SK-N-SH (cell line): ENCODE results near the gene USP40. TPM values are rescaled to one million over a fixed set of nuclear protein-coding genes. Genes with fewer than 3 reads are reported as not detected.

ENCODE experiments used
- CTCF ChIA-PET: fragments of 300-600, 350-600 bp; formaldehyde crosslinking; extraction: SDS; loops from one replicate; lab custom pipeline; 2021; lab: Yijun Ruan, JAX
- POLR2A ChIA-PET: fragments of 350-600 bp; sonication (Branson Sonifier 250); formaldehyde crosslinking; extraction: SDS; loops from one replicate; lab custom pipeline; 2020; ENCODE audit warnings: antibody characterized with exemption, inconsistent platforms; lab: Yijun Ruan, JAX
- DNase-seq: peaks from one replicate; pipeline ENCODE4 v3.0.0; 2012
- H2AFZ ChIP-seq: fragments of 200-600 bp; sonication (generic); 2 replicates; pipeline ENCODE4 v1.8.1; 2016; ENCODE audit warnings: antibody characterized with exemption, mild to moderate bottlenecking, low read depth
- H3F3A ChIP-seq: fragments of 200-600 bp; sonication (generic); replicated peaks from 2 replicates; pipeline ENCODE3; 2016; ENCODE audit warnings: antibody characterized with exemption, mild to moderate bottlenecking; ENCODE audit not compliant: insufficient read depth
- H3K27ac ChIP-seq, 2 experiments: fragments of 200-500 bp in 1 of 2; fragments of 200-600 bp in 1 of 2; sonication (Bioruptor generic) in 1 of 2; sonication (generic), shearing (Covaris generic) in 1 of 2; 2 replicates each; pipeline versions ENCODE4 v1.5.1 to v1.6.1; 2014 to 2016; ENCODE audit warnings: low read depth in 2 of 2, inconsistent platforms in 1 of 2, low read length in 1 of 2, mild to moderate bottlenecking in 1 of 2, mixed read lengths in 1 of 2
- H3K27me3 ChIP-seq: fragments of 200-600 bp; sonication (generic), shearing (Covaris generic); 2 replicates; pipeline ENCODE4 v1.6.1; 2016; ENCODE audit warnings: mixed run types; ENCODE audit not compliant: insufficient read depth
- H3K36me3 ChIP-seq, 2 experiments: fragments of 200-500 bp in 1 of 2; fragments of 200-600 bp in 1 of 2; sonication (Bioruptor generic) in 1 of 2; sonication (generic) in 1 of 2; replicated peaks in 1 of 2; 2 replicates each; pipeline versions ENCODE3 to v1.5.1; 2014 to 2016; ENCODE audit warnings: low read length in 1 of 2, mild to moderate bottlenecking in 1 of 2; ENCODE audit not compliant: insufficient read depth in 2 of 2, control insufficient read depth in 1 of 2
- H3K4me1 ChIP-seq, 2 experiments: fragments of 200-500 bp in 1 of 2; fragments of 200-600 bp in 1 of 2; sonication (Bioruptor generic) in 1 of 2; sonication (generic), shearing (Covaris generic) in 1 of 2; 2 replicates each; pipeline versions ENCODE4 v1.5.1 to v1.6.1; 2014 to 2016; ENCODE audit warnings: low read depth in 1 of 2, low read length in 1 of 2, mixed run types in 1 of 2; ENCODE audit not compliant: insufficient read depth in 2 of 2, control insufficient read depth in 1 of 2
- H3K4me2 ChIP-seq: fragments of 200-600 bp; sonication (generic), shearing (Covaris generic); 2 replicates; pipeline ENCODE4 v1.6.1; 2017; ENCODE audit warnings: mixed run types
- H3K4me3 ChIP-seq, 2 experiments: fragments of 200-500 bp in 1 of 2; fragments of 200-600 bp in 1 of 2; sonication (Bioruptor generic) in 1 of 2; sonication (generic), shearing (Covaris generic) in 1 of 2; 2 replicates each; pipeline versions ENCODE4 v1.5.1 to v1.8.1; 2014 to 2016; ENCODE audit warnings: low read depth in 2 of 2, inconsistent platforms in 1 of 2, low read length in 1 of 2, mild to moderate bottlenecking in 1 of 2, mixed read lengths in 1 of 2, moderate library complexity in 1 of 2
- H3K79me2 ChIP-seq: fragments of 200-600 bp; sonication (generic); 2 replicates; pipeline ENCODE4 v1.8.1; 2017; ENCODE audit warnings: mild to moderate bottlenecking; ENCODE audit not compliant: insufficient read depth
- H3K9ac ChIP-seq: fragments of 200-600 bp; sonication (generic); 2 replicates; pipeline ENCODE4 v1.6.1; 2017; ENCODE audit warnings: mixed run types
- H3K9me2 ChIP-seq: fragments of 200-600 bp; sonication (generic); 2 replicates; pipeline ENCODE4 v1.6.1; 2017; ENCODE audit warnings: mixed run types
- H3K9me3 ChIP-seq: fragments of 200-600 bp; sonication (generic); 2 replicates; pipeline ENCODE4 v1.6.1; 2017; ENCODE audit warnings: mixed run types, mild to moderate bottlenecking, moderate library complexity
- H4K20me1 ChIP-seq: fragments of 200-600 bp; sonication (generic); 2 replicates; pipeline ENCODE4 v1.6.1; 2017; ENCODE audit warnings: mild to moderate bottlenecking, mixed run types; ENCODE audit not compliant: insufficient read depth
- ELF1 ChIP-seq: IDR thresholded peaks from 2 replicates; pipeline ENCODE4 v1.4.0; 2012
- EP300 ChIP-seq, 2 experiments: IDR thresholded peaks; 2 replicates each; pipeline versions ENCODE4 v1.4.0 to v1.6.1; 2012; ENCODE audit warnings: borderline replicate concordance in 1 of 2, low read depth in 1 of 2, low read length in 1 of 2
- FOSL2 ChIP-seq: IDR thresholded peaks from 2 replicates; pipeline ENCODE4 v1.4.0; 2012; ENCODE audit warnings: low read depth, mild to moderate bottlenecking, moderate library complexity, borderline replicate concordance
- FOXJ3 ChIP-seq: sonication (generic); formaldehyde crosslinking; IDR thresholded peaks from 2 replicates; pipeline ENCODE4 v1.5.1; 2020; ENCODE audit warnings: mild to moderate bottlenecking, missing genetic modification reagents
- FOXM1 ChIP-seq: IDR thresholded peaks from 2 replicates; pipeline ENCODE4 v1.4.0; 2012; ENCODE audit warnings: low read depth, mild to moderate bottlenecking
- GABPA ChIP-seq: IDR thresholded peaks from 2 replicates; pipeline ENCODE4 v1.4.0; 2012; ENCODE audit warnings: low read depth, mild to moderate bottlenecking
- GATA2 ChIP-seq: sonication (generic); formaldehyde crosslinking; IDR thresholded peaks from 2 replicates; pipeline ENCODE4 v1.5.0; 2020; ENCODE audit warnings: mild to moderate bottlenecking, missing genetic modification reagents
- JUND ChIP-seq: IDR thresholded peaks from 2 replicates; pipeline ENCODE4 v1.4.0; 2012
- NFIC ChIP-seq: IDR thresholded peaks from 2 replicates; pipeline ENCODE4 v1.4.0; 2012; ENCODE audit warnings: borderline replicate concordance
- PBX3 ChIP-seq: IDR thresholded peaks from 2 replicates; pipeline ENCODE4; 2012
- RCOR1 ChIP-seq: fragments of 150-350 bp; IDR thresholded peaks from 2 replicates; pipeline ENCODE4 v1.6.1; 2017; ENCODE audit warnings: antibody characterized with exemption, low read length
- RFX5 ChIP-seq: IDR thresholded peaks from 2 replicates; pipeline ENCODE4 v1.6.1; 2012; ENCODE audit warnings: mild to moderate bottlenecking, improper control_type of control experiment, low read length
- SIN3A ChIP-seq: IDR thresholded peaks from 2 replicates; pipeline ENCODE4 v1.6.1; 2012; ENCODE audit warnings: low read depth, mild to moderate bottlenecking, low read length, moderate library complexity, borderline replicate concordance
- SMC3 ChIP-seq: IDR thresholded peaks from 2 replicates; pipeline ENCODE4 v1.6.1; 2012; ENCODE audit warnings: low read depth, low read length, improper control_type of control experiment
- USF1 ChIP-seq: IDR thresholded peaks from 2 replicates; pipeline ENCODE4 v1.4.0; 2012; ENCODE audit warnings: low read depth, borderline replicate concordance
- USF2 ChIP-seq: fragments of 150-350 bp; IDR thresholded peaks from 2 replicates; pipeline ENCODE4 v1.6.1; 2017; ENCODE audit warnings: antibody characterized with exemption, low read length, low read depth, borderline replicate concordance
- YY1 ChIP-seq: IDR thresholded peaks from 2 replicates; pipeline ENCODE4 v1.4.0; 2012; ENCODE audit warnings: low read depth, mild to moderate bottlenecking
- WGBS: methylation state at CpG from one replicate; pipeline ENCODE4 v1.1.6; 2017; ENCODE audit warnings: low lambda C conversion rate; 5-methylcytosine and 5-hydroxymethylcytosine counted together
- polyA plus RNA-seq, 3 experiments: library from polyadenylated mRNA; depleted of rRNA; stranded (reverse); fragments of >200 nt; gene quantifications; 2 replicates each; pipeline ENCODE4 v1.2.3, GENCODE V29; 2012
- TF ChIP-seq, protein P1 (sequence below): IDR thresholded peaks from 2 replicates; pipeline ENCODE4 v1.4.0; 2012; ENCODE audit warnings: low read depth, borderline replicate concordance

The USP40 gene
- polyA plus RNA-seq, 1 of the 3 experiments (the other 2 are of a cell fraction), result 37.0 TPM

DNA sequence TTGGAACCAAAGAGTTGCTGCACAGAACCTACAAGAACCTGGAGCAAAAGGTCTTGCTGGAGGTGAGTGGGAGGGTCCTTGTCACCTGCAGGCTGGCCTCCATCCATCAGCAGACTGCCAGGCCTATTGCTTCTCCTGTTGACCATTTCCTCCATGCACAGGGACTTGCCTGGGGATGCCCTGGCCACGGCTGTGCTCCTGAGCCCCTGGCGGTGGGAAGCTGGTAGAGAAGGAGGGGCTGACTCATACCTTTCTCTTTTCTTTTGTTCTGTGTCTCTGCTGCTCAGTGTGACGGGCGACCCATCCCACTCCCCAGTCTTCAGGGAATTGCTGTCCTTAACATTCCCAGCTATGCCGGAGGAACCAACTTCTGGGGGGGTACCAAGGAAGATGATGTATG, 109.6 kb downstream of the USP40 start:
- DNase-seq, result no peak
- Histone ChIP-seq H3K4me1 (no peaks in the 10 kb centered on the region), H2AFZ (no peak overlapping the region), H3K9me3 (no peaks in the 10 kb centered on the region), H3K27ac (no peak overlapping the region), H3K9ac (no peak overlapping the region), H4K20me1 (no peaks in the 10 kb centered on the region), H3K4me3 (no peak overlapping the region), H3K4me2 (no peak overlapping the region), H3K79me2 (no peaks in the 10 kb centered on the region), H3K27me3 (no peaks in the 10 kb centered on the region), H3K9me2 (no peaks in the 10 kb centered on the region), H3K36me3 (peaks cover 0 to 55% of the 10 kb centered on the region in 2 experiments), H3F3A (no peaks in the 10 kb centered on the region)
- 100% methylated on average over 5 of the region's 5 CpGs for WGBS
- ChIA-PET POLR2A (no interaction called here), CTCF (interaction anchor here (3.7 kb wide), 1 partner anchor 13 kb away, joined by 23 read pairs; no protein-coding TSS in a partner anchor)
- TF ChIP-seq EP300 (IDR thresholded peaks at IDR 0.05; ENCODE audit: borderline replicate concordance in 1 of 2, low read depth in 1 of 2, low read length in 1 of 2) (no peak), SIN3A (no peak), SMC3 (no peak), USF1 (no peak), FOSL2 (no peak), PBX3 (no peak), GABPA (no peak), YY1 (no peak), JUND (no peak), RFX5 (no peak)

- no peak overlapping the region for H3K4me3 ChIP-seq
- H4K20me1 ChIP-seq, result no peaks in the 10 kb centered on the region
- H3K4me1 ChIP-seq, result no peaks in the 10 kb centered on the region
- no peaks in the 10 kb centered on the region for H3K79me2 ChIP-seq
- ChIA-PET CTCF (interaction anchor here (3.7 kb wide), 1 partner anchor 12 kb away, joined by 23 read pairs; no protein-coding TSS in a partner anchor), POLR2A (no interaction called here)
- no peaks in the 10 kb centered on the region for H3K27me3 ChIP-seq
- H3K4me2 ChIP-seq, result no peak overlapping the region
- H3F3A ChIP-seq, result no peaks in the 10 kb centered on the region
- H3K36me3 ChIP-seq, result peaks cover 0 to 56% of the 10 kb centered on the region in 2 experiments
- DNase-seq, result no peak
- H3K9ac ChIP-seq, result no peak overlapping the region
- no peak for TF ChIP-seq NFIC
- no peak for TF ChIP-seq GABPA
- TF ChIP-seq FOXJ3 (CRISPR knock-in tag), result no peak
- TF ChIP-seq PBX3, result no peak
- no peak for TF ChIP-seq RCOR1
- no peak for TF ChIP-seq FOXM1
- no peak for TF ChIP-seq USF1
- TF ChIP-seq RFX5, result no peak
- no peak for TF ChIP-seq SMC3
- no peak for TF ChIP-seq SIN3A
- TF ChIP-seq YY1, result no peak
- TF ChIP-seq, protein P1, sequence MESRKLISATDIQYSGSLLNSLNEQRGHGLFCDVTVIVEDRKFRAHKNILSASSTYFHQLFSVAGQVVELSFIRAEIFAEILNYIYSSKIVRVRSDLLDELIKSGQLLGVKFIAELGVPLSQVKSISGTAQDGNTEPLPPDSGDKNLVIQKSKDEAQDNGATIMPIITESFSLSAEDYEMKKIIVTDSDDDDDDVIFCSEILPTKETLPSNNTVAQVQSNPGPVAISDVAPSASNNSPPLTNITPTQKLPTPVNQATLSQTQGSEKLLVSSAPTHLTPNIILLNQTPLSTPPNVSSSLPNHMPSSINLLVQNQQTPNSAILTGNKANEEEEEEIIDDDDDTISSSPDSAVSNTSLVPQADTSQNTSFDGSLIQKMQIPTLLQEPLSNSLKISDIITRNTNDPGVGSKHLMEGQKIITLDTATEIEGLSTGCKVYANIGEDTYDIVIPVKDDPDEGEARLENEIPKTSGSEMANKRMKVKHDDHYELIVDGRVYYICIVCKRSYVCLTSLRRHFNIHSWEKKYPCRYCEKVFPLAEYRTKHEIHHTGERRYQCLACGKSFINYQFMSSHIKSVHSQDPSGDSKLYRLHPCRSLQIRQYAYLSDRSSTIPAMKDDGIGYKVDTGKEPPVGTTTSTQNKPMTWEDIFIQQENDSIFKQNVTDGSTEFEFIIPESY, result no peak
- TF ChIP-seq USF2, result no peak
- no peak for TF ChIP-seq GATA2 (CRISPR knock-in tag)
- TF ChIP-seq ELF1, result no peak
- TF ChIP-seq JUND, result no peak
- H3K9me3 ChIP-seq, result no peaks in the 10 kb centered on the region
- H3K9me2 ChIP-seq, result no peaks in the 10 kb centered on the region
- H2AFZ ChIP-seq, result no peak overlapping the region
- 94% methylated on average over 11 of the region's 11 CpGs for WGBS
- no peak overlapping the region; a peak in 1 of 4 replicates for H3K27ac ChIP-seq
Measured at GRCh38 chr2:233456111-233456510, 110.5 kb downstream of the USP40 start.
